COLO829 (cell line): ENCODE results near the gene AP2M1.

Experiments
- DNase-seq: peaks from one replicate; pipeline ENCODE4 v3.0.0; 2012; ENCODE audit warnings: low spot score

Gene AP2M1

GRCh38 chr3:184228376-184229137, 53.9 kb downstream of the AP2M1 start:
- no peak for DNase-seq

DNA sequence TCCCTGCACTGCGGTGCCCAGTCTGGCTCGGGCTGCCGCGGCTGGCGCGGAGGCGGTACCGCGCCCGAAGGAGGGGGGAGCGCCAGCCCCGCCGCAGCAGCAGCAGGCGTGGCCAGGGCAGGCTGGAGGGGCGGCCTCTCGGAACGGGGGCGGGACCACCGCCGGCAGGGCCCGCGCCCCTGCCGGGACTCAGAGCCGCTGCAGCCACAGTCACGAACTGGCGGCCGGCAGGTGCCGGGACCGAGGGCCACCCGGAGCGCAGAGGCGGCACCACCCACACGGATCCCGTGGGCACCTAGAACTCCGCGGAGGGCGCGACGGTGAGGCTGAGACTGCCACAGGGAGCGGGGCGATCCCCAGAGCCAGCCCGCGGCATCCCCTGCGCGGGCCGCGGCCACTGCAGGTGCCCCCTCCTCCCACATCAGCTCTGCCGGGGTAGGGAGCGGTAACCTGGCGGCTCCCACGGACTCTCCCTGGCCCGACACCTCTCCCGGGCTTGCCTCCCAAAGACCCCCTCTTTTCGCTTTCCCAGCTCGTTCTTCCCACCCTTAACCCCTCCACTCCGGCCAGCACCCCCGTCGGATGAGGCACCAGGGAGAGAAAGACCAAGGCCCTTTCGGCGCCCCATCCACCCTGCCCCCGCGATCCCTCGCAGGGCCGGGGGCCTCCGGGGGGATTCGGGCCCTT, 54.9 kb downstream of the AP2M1 start, which contains the start of gene VWA5B2:
TSS of gene VWA5B2 (plus strand) at position 192 of the 687 bp plus-strand sequence. CDS start 944 bp downstream, outside the sequence.
- DNase-seq: peak; percentile 87

GRCh38 chr3:184230081-184230602, 55.5 kb downstream of the AP2M1 start:
- DNase-seq: no peak

GRCh38 chr3:184230603-184231528, 56.2 kb downstream of the AP2M1 start:
- no peak for DNase-seq

DNA sequence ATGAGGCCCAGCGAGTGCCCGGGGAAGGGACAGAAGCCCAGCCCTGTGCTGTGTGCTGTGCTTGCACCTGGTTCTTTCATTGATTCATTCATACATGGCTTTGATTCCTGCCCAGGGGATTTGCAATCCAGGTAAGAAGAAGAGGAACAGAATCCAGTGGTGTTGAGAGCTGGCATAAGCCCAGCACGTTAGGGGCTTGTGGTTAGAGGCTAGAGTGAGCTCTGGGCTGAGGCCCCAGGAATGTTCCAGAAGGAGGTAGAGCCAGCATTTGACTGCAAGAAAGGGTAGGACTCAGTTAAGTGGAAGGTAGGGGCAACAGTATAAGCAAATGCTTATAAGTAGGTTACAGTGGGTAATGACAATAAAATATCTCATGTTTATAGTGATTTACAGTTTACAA, 57.0 kb downstream of the AP2M1 start:
- no peak for DNase-seq

DNA sequence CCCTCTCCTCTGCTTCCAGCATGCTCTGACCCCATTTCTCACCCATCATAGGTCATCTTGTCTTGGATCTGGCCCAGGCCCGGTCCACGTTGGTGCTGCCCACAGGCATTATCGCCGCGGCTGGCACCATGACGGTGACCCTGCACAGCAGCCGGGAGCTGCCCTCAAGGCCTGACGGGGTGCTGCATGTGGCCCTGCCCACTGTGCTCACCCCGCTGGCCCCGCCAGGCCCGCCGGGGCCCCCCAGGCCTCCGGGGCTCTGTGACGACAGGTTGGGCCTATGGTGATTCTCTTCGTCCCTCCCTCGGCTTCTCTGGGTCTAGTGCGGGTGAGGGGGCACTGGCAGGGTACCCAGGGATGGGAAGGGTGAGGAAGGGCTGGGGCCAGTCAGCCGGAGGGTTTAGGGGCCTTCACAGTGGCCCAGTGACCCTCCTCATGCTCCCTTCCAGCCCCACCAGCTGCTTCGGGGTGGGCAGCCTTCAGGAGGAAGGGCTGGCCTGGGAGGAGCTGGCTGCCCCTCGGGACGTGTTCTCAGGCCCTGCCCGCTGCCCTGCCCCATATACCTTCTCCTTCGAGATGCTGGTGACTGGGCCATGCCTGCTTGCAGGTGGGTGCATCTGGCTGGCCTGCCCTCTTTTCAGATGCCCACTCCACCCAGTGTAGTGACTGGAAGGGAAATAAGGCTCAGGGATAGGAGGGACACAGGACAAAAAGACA, 58.6 kb downstream of the AP2M1 start:
- no peak for DNase-seq
